Activated T-cell treated with anti-CD3 and anti-CD28 coated beads, Interleukin-2, amount 50 U/mL, for 1 hour (primary cell): ENCODE results near the gene DUOXA1.
"Not testable (repeated sequence)": the region's sequence is repeated elsewhere in the genome, so short reads cannot be mapped to it uniquely, and the experiment has no call there.

Experiments used
- DNase-seq: peaks from one replicate; pipeline ENCODE4 v3.0.0-alpha.2; 2020

DUOXA1 gene

GRCh38 chr15:45112143-45112590, 17.5 kb downstream of the DUOXA1 start:
- no peak for DNase-seq

DNA sequence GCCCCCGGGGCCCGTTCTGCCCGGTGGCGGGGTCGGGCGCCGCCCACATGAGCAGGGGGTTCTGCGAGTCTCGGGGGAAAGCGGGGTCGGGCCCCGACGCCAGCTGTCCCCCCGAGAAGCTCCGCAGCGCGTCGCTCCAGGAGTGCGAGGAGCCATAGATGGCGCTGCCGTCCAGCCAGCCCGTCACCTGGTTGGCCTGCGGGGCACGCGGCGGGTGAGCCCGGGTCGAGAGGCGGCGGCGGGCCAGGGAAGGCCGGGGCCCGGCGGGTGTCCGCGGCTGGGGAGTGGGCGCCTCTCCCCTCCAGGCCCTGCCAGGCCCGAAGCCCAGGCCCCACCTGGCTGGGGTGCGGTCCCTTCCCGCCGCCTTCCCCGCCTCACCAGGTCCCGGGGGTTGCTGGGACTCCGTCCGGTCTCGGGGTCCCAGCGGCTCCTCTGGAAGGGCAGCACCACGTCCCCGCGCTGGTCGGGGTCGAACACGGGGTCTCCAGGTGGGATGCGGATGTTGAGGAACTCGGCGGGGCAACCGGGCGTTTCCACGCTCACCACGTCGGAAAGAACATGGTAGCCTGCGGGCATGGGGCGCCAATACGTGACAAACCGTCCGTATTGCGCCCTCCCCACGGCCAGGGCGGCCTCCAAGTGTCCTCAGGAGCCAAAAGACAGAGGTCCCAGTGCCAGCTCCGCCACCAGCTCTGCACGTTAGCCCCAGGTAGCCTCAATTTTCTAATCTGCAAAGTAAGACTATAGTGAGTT, 18.1 kb downstream of the DUOXA1 start:
- no peak for DNase-seq

GRCh38 chr15:45110256-45110820, 19.3 kb downstream of the DUOXA1 start:
- DNase-seq, result no peak

DNA sequence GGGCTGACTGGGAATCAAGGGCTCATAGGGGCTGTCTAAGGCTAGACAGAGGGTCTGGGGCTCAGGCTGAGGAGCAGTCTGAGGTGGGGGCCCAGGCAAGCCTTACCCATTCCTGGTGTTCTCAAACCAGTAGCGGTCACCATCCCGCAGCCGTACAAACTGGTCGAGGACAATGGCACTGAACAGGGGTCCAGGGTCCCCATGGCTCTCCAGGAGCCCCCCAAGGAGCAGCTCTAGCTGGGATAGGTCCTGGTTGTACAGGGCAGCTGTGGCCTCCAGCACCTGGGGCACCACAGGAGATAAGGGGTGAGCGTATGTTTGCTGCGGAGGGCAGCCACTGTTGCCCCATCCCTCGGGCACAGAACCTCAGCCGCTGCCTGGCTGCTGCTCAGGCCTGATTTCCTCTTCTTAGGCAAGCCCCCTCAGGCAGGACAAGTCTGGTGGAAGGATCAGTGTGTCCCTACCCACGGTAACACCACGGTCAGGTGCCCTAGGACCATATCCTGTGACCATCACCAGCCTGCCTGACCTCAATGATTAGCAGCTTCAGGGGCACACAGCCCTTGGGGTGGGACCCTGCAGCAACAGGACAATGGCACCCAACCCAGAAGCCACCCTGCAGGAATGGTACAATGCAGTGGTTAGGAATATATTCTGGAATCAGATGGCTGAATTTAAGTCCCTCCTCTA, 21.6 kb downstream of the DUOXA1 start:
- no peak for DNase-seq

DNA sequence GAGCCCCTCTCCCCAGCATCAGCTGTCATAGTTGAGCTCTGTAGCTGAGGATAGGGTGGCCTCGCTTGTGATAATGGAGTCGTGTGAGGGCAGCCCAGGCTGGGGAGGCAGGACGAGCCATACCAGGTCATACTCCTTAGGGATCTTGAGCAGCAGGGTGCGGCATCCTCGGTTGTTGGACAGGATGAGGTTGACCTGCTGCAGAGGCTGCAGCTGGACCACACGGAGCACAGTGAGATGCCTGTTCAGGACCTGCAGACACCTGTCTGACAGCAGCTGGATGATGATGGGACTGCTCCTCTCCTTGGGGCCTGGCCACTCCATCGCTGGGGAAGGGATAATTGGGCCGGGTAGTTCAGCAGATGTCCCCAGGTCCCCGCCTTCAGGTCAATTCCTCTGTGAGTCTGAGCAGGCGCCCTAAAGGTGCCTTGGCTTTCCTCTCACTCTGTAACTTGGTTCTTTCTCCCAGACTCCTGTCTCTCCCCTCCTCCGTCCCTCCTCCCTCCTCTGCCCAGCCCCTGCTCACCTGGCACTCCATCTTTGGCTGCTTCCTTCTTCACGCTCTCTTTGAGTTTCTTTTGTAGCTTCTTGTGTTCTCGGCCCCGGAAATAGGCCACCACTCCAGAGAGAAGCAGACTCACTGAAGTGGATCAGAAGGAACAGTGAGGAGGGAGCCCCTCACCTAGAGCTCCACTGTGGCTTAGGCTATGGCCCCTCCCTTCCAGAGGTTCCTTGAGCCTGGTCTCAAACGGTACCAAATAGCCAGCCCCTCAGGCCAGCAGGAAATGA, 23.5 kb downstream of the DUOXA1 start:
- DNase-seq, result no peak

DNA sequence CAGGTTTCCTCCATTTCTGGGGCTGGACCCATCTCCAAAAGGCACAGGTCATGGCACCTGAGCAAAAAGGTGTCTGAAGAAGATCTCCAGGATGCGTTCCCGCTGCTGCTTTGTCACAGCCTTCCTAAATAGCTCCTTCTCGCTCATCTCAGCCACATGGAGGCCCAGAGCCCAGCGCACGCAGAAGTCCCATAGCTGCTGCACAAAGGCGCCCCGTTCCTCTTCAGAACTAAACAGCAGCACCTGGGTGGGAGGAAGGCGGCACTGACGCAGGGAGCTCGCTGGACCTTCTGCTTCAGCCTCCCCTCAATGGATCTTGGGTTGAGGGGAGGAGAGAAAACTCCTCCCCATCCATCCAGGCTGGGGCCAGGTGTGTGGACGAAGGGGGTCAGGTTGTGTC, 24.1 kb downstream of the DUOXA1 start:
- no peak for DNase-seq

- DNase-seq, result not testable (repeated sequence)
Observed at GRCh38 chr15:45104170-45104569, 25.5 kb downstream of the DUOXA1 start.

- DNase-seq, result no peak
Observed at GRCh38 chr15:45102226-45102625, 27.5 kb downstream of the DUOXA1 start.

GRCh38 chr15:45101749-45102148, 27.9 kb downstream of the DUOXA1 start:
- DNase-seq, result no peak

DNA sequence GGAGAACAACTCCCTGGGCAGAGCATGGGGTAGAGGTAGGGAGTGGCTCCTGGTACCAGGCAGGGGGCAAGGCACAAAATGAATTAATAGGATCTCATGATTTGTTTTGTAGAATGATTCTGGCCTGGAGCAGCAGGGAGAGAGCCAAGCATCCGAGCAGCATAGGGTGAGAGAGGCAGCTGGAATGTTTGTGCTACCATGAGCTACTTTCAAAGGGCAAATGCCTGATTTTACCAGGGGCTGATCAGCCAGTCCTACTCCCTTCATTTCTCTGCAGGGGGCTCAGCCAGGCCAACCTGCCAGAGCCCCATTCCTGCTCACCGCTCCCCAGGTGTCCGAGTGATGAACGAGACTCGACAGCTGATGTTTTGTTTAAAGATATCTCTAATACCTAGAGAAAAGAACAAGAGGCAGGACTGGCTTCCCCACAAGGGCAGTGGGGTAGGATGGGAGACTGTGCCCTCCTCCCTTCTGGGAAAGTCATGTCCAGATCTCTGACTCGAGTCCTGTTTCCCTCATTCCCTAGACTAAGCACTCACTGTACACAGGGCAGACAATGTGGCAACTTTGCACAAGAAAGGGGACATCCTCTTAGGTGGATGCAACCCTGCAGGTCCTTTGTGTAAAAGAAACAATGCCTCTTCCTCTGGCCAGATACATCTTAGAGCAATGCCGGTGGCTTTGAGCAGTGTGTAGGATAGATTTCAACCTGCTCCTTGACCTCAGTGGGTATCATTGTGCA, 28.6 kb downstream of the DUOXA1 start:
- DNase-seq, result no peak

DNA sequence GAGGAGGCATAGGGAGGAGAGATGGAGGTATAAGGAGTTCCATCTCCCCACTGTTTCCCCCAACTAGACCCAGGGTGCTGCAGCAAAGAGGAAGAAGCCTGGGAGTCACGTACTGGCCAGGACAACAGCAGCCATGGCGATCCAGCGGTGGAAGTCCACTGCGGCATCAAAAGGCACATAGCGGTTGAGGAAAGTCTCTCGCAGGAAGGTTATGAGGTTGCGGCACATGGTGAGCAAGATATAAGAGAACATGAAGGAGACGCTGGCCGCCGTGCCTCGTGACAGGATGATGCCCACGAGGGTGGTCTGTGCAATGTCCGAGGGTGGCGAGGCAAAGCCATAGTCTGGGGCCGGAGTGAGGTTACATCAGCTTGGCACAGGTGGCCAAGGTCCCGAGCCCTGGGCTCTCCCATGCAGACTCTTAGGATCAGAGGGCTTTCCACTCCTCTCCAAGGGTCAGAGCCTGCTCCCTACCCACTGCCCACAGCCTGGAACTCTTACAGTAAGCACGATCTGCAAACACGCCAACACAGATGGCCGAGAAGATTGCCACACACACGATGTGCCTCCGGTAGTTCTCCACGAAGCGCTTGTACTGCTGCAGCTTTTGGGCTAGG, 30.0 kb downstream of the DUOXA1 start:
- no peak for DNase-seq

DNA sequence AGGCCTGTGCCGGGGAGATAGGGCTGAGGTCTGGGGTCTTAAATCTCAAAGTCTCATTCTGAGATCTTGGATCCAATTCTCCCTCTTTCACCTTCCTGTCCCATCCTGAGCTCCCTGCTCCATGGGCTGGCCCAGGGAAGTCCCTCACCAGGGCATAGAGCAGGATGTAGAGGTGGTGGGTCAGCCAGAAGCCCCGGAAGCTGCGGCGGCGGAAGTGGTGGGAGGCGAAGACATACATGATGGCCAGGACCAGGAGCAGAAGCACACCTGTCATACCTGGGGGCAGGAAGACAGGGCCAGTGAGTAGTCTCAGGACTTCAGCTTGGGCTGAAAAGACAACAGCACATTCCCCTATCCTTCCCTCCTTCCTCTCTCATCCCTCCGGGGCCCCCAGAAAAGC, 32.2 kb downstream of the DUOXA1 start:
- DNase-seq, result no peak

GRCh38 chr15:45095661-45096060, 34.0 kb downstream of the DUOXA1 start:
- DNase-seq, result no peak

DNA sequence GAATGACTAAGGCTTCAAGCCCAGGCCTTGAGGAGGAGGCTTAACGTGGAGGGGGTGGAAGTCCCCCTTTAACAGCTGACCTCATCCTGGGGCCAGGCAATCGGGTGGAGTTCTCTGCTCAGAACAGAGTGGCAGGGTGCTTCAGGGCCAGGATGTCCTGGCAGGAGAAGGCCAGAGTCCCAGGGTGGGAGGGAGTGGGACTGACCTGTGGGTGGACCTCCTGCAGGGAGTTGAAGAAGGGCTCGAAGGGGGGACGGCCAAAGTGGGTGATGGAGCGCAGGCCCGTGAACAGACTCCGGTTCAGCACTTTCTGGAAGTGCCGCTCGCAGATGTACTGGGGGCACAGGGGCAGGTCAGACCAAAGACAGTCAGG, 35.3 kb downstream of the DUOXA1 start:
- no peak for DNase-seq

DNA sequence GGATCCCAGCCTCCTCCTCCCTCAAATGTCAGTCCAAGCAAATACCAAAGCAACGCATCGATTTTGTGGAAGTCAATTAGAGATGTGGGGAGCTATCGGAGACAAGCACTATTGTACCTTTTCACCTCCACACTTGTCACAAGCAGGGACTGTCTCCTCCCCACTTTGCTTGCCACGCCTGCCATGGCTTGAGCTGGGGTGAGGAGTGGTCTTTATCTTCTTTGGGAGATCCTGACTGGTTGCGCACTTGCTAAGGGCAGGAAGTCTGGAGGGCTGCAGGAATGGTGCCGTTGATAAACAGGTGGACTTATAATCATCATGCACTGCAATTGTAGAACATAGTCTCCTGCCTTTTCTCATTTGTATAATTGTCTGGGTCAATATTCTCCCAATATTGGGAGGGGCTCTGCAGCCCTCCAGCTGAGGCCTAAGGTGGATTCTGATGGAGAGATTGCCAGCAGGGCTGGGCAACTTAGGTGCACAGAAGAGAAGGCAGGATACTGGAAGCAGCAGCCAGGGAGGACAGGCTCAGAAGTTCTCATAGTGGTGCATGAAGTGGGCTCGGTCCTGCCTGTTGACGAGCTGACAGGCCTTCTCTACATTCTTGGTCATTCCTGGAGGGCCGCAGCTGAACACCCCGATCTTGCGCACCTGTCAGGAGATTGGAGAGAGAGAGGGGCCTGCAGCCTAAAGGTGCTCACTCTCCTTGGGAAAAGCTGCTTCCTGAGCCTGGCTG, 35.9 kb downstream of the DUOXA1 start:
- DNase-seq, result no peak

GRCh38 chr15:45093013-45093412, 36.7 kb downstream of the DUOXA1 start:
- DNase-seq, result no peak

- no peak for DNase-seq
Observed at GRCh38 chr15:45091576-45091975, 38.1 kb downstream of the DUOXA1 start.

DNA sequence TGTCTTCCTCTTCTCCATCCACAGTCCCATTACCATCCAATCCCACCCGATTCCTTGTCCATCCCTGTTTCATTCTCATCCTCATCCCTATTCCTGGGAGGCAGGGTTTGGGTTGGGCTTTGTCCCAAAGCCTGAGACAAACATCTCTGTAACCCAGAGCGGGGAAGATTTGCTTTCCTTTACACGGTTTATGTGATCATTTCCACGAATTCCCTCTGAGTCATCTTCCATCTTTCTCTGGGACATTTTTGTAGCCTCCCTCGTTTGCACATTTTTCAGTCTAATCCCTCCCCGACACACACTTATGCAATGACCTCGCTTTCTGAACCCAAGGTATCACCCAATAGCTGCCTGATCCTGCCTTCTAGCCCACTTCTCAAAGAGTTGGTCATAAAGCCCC, 38.5 kb downstream of the DUOXA1 start:
- DNase-seq, result no peak

DNA sequence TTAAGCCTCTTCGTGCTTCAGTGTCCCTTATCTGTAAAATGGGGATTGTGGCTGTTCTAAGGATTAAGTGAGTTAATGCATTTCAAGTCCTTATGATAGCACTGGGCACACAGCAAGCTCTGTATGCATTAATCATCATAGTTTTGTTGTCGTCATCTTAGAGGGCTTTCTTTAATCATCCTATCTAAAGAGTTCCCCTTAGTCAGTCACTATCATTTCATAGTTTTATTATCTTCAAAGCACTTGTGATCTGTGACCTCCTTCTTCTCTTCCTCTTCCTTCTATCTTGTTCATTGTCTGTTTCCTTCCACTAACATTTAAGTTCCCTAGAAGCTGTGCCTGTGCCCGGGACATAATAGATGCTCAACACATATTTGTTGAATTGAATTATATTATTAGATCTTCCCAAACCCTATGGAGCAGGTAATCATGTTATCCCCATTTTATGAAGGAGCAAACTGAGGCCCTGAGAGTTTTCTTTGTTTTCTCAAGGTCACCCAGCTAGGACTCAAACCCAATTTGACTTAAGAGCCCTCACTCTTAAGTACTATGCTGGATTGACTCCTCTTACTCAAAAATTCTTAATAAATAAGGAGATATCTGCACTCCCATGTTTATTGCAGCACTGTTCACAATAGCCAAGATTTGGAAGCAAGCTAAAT, 39.8 kb downstream of the DUOXA1 start:
- DNase-seq, result no peak

GRCh38 chr15:45088801-45089711, 40.6 kb downstream of the DUOXA1 start:
- DNase-seq, result no peak
